Activated CD4-positive, CD25-positive, alpha-beta regulatory T cell treated with anti-CD3 and anti-CD28 coated beads, Interleukin-2, amount 50 U/mL, for 24 hours (primary cell): ENCODE results near the gene ADAMTS3.
"Not testable (repeated sequence)": the region's sequence is repeated elsewhere in the genome, so short reads cannot be mapped to it uniquely, and the experiment has no call there.

Experiments used
- ATAC-seq, 2 donors: fragments of 150-1000 bp; cut with Tn5 transposase; one replicate each; pipeline ENCODE4 v1.10.0; 2021; ENCODE audit warnings: mild to moderate bottlenecking in 1 of 2, moderate library complexity in 1 of 2

Gene ADAMTS3

DNA sequence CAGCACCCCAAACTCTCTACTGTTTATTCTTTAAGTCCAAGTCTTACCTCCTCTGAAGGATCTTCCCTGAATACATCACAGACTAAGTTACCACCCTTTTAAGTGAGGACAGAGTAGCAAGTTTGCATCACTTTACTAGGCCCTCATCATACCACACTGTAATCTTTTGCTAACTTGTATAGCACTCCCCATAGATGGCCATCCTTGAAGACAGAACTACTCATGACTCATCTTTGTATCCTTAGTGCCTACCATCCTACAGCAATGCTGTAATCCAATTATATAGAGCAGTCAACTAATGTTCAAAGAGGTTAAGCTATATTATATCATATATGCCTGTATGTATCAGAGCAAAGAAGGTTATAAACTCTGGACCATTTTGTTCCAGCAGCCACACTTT is 101.4 kb downstream of the ADAMTS3 start:
- ATAC-seq, result no peak

DNA sequence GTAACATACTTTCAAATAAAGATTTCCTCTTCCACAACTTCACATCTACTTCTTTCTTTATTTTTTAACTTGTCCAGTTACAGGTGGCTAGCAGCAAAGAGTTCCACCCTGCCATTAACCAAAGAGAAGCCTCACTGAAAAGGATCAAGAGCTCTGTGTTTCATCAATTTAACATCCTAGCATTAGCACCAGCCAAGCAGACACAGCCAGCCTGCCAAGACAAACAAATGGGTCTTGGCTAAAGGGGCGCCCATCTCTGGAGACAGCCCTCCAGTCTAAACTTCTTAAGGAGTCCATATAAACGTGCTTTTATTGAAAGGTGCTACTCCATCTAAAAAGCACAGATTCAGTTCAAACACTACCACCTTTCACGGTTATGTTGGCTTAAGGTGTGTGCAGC is 105.3 kb downstream of the ADAMTS3 start:
- no peak for ATAC-seq

DNA sequence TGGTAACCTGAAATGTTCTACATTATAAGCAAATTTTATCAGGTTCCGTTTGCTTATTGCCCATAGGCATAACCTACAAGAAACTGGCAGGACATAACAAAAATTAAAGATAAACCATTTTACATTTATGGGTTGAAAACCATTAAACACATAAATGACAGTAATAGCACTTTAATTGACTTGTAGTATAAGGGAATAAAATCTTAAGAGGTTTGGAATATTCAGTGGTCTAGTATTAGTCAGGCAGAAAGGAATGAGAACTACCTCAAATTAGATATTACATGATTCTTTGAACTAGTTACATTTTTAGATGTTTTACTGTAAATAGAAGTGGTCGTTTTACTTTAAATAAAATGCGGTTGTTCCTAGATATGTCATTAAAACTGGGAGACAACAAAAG is 111.9 kb downstream of the ADAMTS3 start:
- ATAC-seq, result no peak

DNA sequence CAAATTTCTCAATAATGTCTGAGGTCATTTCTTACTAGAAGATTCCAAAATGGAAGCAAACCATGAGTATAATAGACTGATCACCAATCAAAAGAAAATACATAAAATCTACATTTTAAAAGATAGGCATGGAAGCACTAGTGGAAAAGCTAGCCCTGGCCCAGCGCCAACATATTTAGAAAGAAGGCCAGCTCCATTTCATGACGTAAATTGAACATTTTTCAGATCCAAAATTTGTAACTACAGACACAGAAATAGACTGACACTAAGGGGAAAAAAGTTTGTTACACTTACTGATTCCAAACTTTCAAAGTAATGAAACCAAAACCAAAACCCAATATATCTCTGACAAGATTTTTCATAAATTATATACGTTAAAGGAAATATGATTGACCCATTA is 117.7 kb downstream of the ADAMTS3 start:
- ATAC-seq, result no peak

DNA sequence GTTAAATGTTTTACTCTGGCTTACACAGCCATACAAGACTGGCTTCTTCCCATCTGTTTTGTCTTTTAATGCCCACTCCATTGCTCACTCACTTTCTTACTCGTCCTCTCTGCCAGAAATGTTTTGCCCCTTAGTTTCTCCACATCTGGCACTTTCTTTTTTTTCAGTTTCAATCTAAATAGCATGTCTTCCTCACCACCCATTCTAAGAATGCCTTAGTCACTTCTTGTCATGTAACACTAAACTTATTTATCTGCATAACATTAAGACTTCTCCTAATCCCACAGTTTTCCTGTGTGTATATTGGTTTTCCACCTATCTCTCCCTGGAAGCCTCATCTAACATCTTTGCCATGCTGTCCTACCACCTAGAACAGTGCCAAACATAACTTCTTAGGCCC is 119.3 kb downstream of the ADAMTS3 start:
- no peak for ATAC-seq

DNA sequence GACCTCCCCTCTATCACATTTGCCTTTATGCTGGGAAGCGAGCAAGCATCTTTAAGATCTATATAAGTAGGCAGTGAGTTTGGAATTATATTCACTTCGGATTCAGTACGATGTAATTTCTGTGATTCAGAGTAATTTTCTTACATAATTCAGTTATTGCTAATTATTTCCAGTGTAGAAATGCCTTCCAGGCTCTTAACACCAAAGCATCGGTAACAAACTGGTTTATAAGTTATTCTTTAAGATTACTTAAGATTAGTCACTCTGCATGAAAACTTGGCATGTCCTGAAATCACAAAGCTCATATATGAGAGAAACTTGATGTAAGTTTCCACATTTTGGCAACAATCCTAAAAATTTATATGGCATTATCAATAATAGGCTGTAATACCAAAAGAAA is 120.8 kb downstream of the ADAMTS3 start:
- ATAC-seq, result no peak

DNA sequence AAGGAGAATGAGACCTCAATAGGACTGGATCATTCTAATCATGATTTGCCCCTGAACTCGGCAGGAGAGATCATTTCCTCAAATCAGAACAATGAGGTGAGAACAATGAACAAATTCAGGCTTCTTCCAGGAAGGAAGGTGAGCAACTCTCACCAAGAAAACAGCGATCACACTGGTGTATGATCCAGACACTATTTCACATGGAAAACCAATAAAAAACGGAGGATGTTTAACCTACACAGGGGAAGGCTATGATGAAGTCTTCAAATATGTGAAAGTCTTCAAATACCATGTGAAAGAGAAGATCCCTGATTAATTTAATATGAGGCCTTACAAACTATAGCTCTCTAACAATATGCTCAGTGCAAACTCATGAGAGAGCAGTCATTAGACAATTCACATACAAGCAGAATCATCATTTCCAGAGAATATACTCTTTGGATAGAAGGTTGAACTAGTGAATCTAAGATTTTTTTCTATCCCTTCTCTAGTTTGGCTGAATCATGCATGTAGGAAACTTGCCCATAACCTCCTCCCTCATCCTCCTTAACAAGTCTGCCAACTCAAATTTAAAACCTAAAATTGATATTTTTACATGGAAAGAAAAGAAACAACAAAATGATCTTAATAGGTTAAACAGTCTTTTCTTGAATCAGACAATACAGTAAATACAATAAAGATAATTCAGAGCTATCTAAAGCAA is 122.5 kb downstream of the ADAMTS3 start:
- ATAC-seq, result no peak

DNA sequence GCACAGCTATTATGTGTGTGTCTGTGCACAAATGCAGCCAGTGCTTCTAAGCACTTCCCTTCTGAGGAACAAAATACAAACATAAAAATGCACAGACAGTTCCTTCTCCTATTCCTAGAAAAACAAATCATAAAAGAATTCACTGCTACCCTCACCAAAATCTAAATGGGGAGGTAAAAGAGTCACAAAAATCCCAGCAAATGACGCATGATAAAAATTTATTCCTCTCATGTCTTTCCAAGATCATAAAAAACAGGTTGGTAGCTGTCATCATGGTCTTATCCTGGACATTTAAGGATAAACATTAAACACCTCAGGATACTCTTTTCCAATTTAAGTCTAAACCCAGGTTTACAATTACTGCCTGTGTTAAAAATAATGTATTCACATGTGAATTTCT is 124.9 kb downstream of the ADAMTS3 start:
- ATAC-seq, result no peak

DNA sequence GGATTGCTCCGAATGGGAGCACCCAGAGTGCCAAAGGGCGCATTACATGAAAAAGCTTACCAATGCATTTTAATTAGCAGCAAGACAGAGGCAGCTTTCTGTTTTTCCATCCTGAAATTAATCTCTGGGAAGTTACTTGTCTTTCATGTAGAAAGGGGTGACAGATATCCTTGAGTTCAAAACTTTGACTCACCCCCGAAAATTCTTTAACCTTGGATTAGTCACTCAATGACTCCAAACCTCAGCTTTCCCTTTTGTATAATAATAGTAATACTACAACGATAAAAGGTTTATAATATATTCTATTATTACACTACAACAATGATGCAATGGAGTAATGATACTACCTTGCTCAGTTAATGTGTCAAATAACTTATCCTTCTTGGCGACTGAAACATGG is 126.3 kb downstream of the ADAMTS3 start:
- no peak for ATAC-seq

DNA sequence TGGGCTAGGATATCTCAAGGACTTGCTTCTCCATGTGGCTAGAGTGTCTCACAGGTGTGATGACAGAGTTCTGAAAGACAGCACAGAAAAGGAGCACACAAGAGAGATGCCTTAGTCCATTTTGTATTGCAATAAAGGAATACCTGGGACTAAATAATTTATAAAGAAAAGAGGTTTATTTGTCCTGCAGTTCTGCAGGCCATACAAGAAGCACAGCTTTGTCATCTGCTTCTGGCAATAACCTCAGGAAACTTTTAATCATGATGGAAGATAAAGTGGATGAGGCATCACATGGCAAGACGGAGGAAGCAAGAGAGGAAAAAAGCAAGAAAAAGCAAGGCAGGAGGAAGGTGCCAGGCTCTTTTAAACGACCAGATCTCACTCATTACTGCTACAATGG is 126.9 kb downstream of the ADAMTS3 start:
- no peak for ATAC-seq

DNA sequence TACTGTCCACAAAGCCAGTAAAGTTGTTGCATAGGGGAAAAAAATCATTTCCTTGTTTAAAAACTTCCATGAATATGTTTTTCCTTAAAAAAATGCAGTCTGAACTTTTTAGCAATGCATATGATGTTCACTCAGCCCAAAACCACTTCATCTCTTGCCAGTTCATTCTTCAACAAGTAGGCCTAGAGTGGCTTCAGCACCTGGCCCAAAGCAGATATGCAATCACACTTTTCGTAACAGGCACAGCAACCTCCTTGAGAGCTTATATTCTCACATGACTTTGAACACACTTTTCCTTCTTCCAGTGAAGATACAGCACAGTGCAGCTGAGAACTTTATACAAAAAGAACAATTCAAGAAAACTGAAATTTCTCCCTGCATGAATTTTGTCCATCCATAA is 128.6 kb downstream of the ADAMTS3 start:
- no peak for ATAC-seq

DNA sequence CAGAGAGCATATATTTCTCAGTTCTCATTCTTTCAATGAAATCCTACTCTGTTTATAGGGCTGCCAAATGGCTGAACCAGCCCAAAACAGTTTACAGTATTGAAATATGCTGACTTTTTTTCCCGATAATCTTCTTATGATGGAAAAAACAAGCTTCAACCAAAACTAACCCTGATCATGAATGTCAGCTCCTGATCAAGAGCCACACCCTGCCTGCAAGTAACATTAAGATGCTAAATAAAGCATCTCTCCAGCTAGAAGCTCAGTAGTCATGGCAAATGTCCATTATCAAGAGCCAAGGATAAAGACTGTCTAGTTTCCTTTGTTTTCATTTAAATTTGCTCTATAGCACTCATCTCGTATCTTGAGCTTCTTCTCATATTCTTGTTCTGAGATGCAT is 136.0 kb downstream of the ADAMTS3 start:
- ATAC-seq, result no peak

DNA sequence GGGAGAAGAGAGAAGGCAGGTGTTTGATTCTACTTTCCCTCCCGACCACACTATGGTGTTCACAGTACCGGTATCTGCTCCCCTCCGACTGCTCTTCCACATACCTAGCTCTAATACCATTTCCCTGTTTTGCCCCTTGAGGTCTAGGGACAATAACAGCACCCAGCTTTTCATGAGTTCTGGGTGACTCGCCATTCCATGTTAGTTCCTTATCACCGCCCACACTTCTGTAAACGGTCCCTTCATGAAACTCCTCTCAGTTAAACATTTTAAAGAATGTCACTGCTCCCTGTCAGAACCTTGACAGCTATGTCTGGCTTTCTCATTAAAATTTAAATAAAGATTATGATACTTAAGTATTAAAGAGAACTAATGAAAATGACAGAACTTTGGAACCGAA is 136.7 kb downstream of the ADAMTS3 start:
- ATAC-seq, result no peak

DNA sequence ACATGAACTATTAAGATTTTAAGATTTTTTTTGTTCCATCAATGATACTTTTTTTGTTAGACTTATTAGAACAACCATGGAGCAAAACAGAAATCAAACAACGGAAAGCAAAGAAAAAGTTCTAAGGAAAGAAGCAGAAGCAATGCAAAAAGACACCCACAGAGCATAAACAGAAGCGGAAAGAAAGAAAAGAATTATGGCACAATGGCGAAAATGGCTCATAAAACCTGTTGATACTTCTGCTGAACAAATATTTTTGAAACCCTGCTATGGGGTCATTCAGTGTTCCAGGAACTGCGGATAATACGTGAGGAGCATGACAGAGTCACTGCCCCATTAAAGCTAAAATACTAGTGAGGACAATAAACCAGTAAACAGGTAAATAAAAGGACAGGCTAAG is 138.0 kb downstream of the ADAMTS3 start:
- no peak for ATAC-seq

DNA sequence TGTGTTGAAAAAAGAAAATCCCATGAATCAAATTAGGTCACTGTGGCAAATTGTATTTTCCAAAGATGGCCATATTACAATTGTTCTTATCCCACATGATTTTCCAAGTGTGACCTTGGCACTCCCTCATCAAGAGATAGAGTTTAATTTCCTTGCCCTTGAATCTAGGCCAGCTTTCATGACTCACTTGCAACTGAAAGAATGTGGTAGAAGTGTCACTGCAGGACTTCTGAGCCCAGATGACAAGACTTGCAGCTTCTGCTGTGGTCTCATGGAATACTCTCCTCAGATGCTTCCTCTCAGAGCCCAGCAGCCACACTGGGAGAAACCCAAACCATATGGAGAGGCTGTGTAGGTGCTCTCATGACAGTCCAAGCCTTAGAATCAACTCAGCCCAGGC is 139.0 kb downstream of the ADAMTS3 start:
- no peak for ATAC-seq

DNA sequence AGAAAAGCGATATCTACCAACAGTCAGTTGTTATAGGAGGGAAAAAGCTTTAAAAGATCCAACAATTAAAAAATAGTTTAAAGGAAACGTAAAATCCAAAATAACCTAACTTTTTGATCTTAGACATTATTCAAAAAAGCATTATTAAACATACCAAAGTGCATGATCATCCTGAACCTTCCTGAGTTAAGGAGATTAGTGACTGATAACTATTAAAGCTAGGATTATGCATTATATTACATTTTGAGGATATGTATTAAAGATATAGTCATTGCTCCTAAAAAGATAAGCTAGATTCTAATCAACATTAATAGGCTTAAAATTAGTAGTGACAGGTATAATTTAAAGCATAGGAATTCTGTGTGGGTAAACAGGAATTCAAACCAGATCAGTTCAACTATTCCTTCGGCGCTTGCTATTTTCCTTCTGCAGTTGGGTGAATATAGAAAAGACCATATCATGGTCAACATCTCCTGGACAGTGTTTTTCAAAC is 139.6 kb downstream of the ADAMTS3 start:
- ATAC-seq, result no peak

DNA sequence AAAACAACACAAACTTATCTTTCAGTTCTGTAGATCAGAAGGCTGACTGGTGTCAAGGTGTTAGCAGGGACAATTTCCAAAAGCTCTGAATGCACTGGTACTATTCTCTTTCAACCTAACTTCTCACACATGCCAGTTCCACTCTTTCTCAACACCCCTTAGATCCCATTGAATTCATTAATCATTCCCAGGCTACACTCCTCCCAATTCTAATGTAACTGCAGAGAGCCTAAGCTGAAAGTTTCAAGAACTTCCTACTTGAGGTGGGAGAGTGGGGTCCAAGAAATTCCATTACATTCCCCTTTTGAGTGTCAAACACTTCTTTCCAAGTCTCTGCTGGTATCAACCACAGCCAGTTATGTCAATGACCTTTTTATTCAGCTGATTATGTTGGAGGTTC is 142.0 kb downstream of the ADAMTS3 start:
- ATAC-seq, result no peak

DNA sequence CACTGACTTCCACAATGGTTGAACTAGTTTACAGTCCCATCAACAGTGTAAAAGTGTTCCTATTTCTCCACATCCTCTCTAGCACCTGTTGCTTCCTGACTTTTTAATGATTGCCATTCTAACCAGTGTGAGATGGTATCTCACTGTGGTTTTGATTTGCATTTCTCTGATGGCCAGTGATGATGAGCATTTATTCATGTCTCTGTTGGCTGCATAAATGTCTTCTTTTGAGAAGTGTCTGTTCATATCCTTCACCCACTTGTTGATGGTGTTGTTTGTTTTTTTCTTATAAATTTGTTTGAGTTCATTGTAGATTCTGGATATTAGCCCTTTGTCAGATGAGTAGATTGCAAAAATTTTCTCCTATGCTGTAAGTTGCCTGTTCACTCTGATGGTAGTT is 143.1 kb downstream of the ADAMTS3 start:
- ATAC-seq, result not testable (repeated sequence)

DNA sequence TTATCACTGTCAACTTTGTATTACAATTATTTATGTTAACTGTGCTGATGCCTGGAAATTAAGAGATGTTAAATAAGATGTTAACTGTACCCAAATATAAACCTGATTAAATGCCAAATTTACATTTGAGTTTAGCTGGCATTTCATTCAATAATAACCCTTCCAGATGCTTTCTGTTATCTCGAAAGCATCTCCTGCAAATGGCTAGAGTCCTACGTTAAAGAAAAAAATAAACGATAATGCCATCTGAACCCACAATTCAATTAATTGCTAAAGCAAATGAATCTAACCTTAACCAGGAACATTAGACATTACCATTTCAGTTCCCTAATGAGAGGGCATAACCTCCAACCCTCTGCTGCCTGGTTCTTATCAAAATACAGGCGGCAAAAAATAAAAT is 145.0 kb downstream of the ADAMTS3 start:
- ATAC-seq, result no peak

DNA sequence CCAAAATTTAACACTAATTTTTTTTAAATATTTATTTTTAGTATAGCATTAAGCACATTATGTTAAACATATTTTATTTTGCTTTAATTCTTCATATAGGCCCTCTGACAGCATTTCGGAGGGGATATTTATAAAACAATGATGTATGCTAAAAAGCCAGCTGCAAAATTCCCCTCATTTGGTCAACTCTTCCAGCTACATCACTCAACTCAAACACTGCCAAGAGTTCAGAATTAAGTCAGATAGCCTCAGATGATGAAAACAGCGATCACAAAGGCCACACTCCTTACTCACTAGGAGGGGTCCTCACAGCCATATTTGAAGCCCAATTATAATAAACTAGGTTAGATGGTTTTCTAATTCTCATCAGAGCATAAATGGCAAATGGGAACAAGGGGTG is 146.6 kb downstream of the ADAMTS3 start:
- ATAC-seq, result no peak

DNA sequence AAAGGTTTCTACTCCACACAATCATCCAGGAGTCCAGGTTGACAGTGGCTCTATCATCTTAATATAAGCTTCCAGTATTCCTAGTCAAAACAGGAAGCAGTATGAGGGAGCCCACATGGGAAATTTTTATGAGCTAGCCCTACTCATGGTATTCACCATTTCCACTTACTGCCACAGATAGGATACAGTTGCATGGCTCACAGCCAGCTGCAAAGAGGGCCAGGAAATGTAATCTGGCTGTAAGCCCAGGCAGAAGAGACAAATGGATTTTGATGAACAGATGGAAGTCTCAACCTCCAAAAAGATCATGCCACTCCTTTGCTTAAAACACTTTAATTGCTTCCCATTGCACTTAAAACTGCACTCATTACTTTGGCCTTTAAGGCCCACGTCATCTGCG is 150.6 kb downstream of the ADAMTS3 start:
- ATAC-seq, result no peak

DNA sequence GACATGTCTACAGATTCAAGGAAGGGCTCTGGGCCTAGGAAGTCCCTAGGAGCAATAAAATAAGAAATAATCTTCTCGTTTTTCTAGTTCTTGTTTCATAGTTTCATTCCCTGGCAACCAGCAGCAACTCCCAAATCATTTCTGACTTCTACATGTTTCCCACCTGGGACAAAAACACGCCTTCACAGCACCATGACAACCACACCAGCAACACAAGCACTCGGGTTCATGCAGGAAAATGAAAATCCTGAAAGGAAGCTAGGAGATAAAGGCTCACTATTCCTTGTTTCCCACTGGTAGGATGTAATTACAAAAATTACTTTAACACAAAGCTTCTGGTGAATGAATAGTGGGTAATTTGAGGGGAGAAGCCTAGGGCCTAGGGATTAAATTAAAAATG is 158.9 kb downstream of the ADAMTS3 start:
- ATAC-seq, result no peak

DNA sequence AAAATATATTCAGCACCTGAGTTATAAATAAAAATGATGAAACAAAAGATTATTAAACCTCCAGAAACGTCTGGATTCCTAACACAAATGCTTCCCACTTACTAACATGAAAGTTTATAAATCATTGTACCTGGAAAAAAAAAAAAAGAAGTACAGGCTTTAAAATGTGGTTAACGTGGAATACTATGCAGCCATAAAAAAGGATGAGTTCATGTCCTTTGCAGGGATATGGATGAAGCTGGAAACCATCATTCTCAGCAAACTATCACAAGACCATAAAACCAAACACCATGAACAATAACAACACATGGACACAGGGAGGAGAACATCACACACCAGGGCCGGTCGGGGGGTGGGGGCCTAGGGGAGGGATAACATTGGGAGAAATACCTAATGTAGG is 160.5 kb downstream of the ADAMTS3 start:
- no peak for ATAC-seq

DNA sequence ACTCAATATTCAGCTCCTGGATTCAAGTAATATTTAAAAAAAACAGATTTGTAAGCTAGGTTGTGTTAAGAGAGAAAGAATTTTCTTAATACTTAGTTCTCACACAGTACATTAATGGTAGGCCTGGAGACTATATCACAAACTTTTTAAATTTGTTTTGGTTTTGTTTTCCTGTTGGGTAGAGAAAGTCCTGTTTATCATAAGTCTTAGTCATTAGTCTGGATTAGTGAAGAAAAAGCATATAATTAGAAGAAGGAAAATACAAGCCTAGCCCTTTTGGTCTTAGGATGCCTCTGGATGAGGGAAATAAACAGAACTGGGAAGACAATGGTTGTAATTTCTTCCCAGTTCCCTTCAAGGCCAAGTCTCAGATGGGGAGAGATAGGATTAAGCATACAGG is 163.6 kb downstream of the ADAMTS3 start:
- ATAC-seq, result no peak

DNA sequence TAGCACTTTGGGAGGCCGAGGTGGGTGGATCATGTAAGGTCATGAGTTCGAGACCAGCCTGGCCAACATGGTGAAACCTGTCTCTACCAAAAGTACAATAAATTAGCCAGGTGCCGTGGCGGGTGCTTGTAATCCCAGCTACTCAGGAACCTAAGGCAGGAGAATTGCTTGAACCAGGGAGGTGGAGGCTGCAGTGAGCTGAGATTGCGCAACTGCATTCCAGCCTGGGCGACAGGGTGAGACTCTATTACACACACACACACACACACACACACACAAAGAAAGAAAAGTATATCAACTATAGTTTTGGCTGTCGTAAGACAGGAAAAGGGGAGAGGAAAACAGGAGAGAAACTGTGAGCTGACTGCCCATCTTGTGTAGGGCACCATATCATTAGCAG is 171.7 kb downstream of the ADAMTS3 start:
- no peak for ATAC-seq
